CD4-positive, alpha-beta T cell treated with Interleukin-4 for 1 hour (primary cell): Measurements from ENCODE around the gene NADSYN1.
"Not testable (repeated sequence)": the region's sequence is repeated elsewhere in the genome, so short reads cannot be mapped to it uniquely, and the experiment has no call there.

Experiments used
- DNase-seq, 2 donors: peaks; one replicate each; pipeline ENCODE4 v3.0.0-alpha.2; 2020 to 2022

NADSYN1 gene

DNA sequence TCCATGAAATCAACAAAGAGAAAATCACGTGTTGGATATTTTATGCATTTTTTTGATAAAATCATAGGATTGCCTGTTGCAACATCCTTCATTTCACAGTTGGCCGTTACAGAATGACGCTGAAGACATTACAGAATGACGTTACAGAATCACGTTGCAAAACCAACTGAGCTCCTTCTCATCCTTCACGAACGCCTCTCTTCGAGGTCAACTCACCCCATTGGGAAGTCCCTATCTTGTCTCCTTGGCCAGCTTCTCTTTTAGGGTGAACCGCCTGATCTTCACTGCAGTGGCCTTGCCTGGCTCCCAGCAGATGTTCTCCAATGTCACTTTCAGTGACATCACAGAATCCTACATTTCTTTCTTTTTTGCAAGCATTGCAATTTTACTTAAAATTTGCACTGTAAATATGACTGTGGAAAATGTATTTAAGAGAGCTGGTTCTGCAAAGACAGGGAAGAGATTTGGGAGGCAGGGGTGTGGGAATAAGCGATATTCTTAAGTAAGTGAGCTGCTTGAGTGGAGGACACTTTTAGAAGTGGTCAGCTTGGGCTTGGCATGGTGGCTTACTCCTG lies 79.1 kb downstream of the NADSYN1 start:
- DNase-seq = no peak

GRCh38 chr11:71534711-71535608 lies 82.0 kb downstream of the NADSYN1 start:
- not testable (repeated sequence) for DNase-seq

DNA sequence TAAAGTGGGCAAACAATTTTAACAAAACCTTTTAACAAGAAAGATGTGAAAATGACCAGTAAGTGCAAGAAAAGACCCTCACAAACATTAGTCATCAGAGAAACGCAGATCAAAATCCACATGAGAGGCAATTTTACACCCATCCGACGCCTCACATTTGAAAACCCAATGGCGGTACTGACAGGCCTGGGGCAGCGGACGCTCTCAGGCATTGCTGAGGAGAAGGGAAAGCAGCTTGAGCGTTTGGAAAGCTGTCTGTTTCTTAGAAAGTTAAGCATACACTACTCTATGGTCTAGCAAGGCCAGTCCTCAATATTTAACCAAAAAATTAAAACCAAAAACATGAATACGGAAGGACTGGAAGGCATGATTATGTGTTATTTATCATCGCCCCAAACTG lies 82.8 kb downstream of the NADSYN1 start:
- DNase-seq = no peak

DNA sequence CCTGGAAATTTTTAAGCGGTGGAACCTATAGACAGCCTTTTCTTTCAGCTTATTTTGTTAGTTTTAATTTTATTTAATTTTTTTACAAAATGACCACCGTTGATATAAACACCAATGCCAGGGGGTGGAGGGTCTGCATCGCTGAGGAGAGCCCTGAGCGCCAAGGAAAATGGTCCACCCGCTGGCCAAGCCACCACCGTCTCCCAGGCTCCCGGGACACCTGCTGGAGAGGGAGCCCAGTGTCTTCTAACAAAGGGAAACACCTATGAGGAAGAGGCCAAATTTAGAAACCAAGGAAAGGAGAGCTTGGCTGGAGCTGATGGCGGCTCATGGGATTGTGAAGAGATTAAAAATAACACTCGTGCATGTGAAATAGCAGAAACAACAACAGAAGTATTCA lies 84.5 kb downstream of the NADSYN1 start:
- no peak for DNase-seq

DNA sequence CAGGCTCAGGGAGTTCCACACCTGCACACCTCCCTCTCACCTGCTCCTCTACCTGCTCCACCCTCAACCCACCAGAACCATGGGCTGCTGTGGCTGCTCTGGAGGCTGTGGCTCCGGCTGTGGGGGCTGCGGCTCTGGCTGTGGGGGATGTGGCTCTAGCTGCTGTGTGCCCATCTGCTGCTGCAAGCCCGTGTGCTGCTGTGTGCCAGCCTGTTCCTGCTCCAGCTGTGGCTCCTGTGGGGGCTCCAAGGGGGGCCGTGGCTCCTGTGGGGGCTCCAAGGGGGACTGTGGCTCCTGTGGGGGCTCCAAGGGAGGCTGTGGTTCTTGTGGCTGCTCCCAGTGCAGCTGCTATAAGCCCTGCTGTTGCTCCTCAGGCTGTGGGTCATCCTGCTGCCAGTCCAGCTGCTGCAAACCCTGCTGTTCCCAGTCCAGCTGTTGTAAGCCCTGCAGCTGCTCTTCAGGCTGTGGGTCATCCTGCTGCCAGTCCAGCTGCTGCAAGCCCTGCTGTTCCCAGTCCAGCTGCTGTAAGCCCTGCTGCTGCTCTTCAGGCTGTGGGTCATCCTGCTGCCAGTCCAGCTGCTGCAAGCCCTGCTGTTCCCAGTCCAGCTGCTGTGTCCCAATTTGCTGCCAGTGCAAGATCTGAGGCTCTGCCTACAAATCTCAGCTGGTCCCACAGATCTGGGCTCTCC lies 85.1 kb downstream of the NADSYN1 start, which contains the start of gene KRTAP5-8:
Gene KRTAP5-8 (plus strand): TSS at position 49 of the 689 bp plus-strand sequence. CDS start 31 bp downstream, at position 80.
- not testable (repeated sequence) for DNase-seq

GRCh38 chr11:71538666-71538990 lies 85.6 kb downstream of the NADSYN1 start:
- no peak for DNase-seq

DNA sequence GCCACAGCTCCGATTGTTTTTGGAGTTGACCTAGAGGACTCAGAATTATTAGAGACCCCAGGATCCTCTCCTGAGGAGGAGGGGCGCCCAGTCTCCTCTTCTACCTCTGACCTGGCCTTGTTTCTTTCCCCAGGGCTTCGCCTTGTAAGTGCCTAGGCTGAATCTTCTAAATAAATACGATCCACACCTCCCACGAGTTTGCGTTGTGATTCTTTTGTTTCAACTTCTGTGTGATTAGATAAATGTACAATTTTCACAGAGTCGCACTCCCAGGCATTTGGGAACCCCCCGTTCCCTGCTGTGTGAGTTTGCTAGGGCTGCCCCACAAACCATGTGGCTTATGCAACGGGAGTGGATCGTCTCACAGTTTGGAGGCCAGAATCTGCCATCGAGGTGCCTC lies 86.0 kb downstream of the NADSYN1 start:
- no peak for DNase-seq

DNA sequence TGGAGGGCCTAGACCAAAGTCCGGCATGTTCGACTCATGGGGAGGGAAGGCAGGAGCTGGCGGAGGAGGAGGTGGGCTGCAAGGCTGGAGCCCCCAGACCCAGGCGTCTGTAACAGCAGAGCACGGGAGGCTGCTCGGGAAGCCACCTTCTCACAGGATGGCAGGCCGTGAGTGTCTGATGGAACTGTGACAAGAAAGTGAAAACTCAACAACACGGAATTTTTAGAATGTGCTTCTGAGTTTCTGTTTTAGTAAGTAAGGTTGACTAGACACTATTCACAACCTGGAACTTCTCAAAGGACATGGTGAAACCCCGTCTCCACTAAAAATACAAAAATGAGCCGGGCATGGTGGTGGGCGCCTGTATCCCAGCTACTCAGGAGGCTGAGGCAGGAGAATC lies 87.0 kb downstream of the NADSYN1 start:
- not testable (repeated sequence) for DNase-seq

DNA sequence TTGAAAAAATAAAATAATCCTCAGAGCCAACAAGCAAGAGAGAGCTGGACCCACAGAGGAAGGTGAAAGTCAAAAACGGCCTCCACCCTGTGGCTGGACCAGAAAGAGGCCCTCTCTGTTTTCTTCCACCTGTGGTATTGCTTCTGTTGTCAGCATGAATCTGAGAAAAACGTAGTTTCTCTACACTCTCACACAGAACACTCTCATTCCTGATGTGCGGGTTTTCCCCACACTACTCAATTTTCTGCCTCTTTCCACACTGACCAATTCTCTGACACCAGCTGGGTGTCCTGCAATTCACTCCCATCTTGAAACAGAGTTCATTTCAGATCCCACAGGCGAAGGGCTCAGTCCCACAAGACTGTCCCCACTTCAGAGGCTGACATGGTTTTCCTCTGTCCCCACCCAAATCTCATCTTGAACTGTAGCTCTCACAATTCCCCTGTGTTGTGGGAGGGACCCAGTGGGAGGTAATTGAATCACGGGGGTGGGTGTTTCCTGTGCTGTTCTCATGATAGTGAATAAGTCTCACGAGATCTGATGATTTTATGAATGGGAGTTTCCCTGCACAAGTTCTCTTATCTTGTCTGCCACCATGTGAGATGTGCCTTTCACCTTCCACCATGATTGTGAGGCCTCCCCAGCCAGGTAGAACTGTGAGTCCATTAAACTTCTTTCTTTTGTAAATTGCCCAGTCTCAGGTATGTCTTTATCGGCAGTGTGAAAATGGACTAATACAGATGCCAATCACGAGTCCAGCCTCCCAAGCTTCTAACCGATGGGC lies 87.7 kb downstream of the NADSYN1 start:
- DNase-seq = not testable (repeated sequence)

DNA sequence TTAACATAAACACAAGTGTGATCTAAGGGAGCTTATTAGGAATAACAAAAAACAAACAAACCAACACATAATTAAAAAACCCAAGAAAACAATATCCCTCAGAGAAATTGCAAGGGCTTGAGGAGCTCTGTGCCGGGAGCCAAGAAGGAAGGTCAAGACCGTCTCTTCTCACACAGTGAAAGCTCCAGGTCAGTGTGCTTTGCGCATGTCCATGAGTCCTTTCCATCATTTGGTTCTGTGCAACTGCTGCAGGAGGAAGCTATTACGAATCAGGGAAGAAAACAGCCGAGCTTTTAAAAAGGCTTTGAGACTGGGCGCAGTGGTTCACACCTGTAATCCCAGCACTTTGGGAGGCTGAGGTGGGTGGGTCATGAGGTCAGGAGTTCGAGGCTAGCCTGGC lies 89.4 kb downstream of the NADSYN1 start:
- no peak for DNase-seq

DNA sequence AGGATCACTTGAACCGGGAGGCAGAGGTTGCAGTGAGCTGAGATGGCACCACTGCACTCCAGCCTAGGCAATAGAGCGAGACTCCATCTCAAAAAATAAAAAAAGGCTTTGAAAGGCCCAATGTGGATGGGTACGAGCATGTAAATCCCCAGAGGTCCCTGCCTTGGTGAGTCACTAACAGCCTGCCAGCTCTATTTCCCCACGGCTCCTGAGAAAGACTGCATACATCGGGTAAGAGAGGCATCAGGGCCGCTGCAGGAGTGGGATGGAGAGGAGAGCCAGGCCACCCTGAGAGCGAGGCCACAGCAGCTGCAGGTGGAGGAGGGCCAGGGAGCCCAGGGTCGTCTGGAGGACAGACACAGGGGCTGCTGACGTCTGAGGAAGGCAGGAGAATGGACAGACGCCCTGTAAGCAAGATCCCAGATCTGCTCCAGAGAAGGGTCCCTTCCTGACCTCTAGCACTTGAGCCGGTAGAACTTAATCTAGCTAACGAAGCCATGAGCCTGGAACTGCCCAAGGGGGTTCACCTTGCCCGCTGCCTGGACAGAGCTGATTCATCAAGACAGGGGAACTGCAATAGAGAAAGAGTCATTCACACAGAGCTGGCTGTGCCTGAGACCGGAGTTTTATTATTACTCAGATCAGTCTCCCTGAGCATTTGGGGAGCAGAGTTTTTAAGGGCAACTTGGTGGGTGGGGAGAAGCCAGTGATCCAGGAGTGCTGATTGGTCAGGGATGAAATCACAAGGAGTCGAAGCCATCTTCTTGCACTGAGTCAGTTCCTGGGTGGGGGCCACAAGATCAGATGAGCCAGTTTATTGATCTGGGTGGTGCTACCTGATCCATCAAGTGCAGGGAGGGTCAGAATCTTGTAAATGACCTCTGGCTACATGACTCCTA lies 90.1 kb downstream of the NADSYN1 start:
- DNase-seq = no peak

- DNase-seq = peak in 1 of 2 donors; percentile 16
These were observed 90.9 kb downstream of the NADSYN1 start for GRCh38 chr11:71543866-71544265.

DNA sequence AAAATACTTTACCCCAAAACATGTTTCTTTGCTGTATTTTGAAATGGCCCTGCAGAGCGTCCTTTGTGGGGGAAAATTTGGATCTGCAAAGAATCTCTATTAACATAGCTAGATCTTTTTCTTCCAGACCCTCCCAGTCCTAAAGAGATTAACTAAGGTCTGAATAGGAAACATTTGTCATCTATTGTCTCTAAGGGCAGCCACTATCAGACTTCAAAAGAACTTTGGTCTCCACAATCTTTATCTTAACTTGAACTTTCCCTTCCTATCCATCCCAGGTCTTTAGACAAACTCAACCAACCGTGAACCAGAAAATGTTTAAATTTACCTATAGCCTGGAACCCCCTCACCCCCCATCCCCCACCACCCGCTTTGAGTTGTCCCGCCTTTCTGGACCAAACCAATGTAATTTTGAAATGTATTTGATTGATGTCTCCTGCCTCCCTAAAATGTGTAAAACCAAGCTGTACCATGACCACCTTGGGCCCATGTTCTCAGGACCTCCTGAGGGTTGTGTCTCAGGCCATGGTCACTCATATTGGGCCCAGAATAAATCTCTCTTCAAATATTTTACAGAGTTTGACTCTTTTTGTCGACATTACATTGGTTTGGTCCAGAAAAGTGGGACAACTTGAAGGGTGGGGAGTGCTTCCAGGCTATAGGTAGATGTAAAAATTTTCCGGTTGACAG lies 91.7 kb downstream of the NADSYN1 start:
- DNase-seq = no peak

- DNase-seq = no peak
These were observed 92.5 kb downstream of the NADSYN1 start for GRCh38 chr11:71545405-71545966.

DNA sequence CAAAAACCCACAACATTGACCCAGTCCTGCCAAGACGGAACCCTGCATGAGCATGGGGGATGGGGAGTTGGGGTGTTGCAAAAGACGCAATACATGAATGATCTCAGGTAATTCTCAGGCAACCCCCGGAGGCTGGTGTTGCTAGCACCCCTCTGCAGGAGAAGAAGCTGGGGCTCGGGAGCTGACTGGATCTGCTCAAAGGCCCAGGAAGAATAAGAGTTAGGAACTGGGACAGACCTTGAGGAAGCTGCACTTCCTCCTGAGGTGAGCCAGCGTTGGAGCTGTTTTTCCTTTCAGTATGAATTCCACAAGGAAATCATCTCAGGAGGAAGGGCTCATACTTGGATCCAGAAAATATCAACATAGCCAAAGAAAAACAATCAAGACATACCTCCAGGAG lies 95.1 kb downstream of the NADSYN1 start, which contains the start of gene KRTAP5-9:
Gene KRTAP5-9 (plus strand): TSS at position 301 of the 400 bp plus-strand sequence. CDS start 238 bp downstream, outside the sequence.
- no peak for DNase-seq

GRCh38 chr11:71548716-71549151 lies 95.7 kb downstream of the NADSYN1 start:
- no peak for DNase-seq
